ENCODE measurements around the gene TRIM37. TPM values are rescaled to one million over a fixed set of nuclear protein-coding genes. Genes with fewer than 3 reads are reported as not detected.
A peak's percentile ranks its signal among the peaks of the same experiment; 100 is the strongest.
"Not testable (repeated sequence)": the region's sequence is repeated elsewhere in the genome, so short reads cannot be mapped to it uniquely, and the experiment has no call there.

The TRIM37 gene
- total and polyA plus RNA-seq, 4 experiments from 2014 or later, result 9.6 to 25.0 (median 15.7) TPM

DNA sequence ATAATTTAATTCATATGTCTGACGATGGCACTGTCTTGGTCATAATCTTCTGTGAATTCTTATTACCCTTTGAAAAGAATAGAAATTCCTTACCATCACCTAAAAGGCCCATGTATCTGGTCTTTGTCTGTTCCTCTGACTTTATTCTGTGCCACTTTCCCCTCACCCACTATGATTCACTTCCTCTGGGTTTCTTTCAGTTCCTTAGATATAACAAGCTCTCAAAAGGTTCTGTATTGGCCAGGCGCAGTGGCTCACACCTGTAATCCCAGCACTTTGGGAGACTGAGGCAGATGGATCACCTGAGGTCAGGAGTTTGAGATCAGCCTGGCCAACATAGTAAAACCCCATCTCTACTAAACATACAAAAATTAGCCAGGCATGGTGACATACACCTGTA, 152.3 kb downstream of the TRIM37 start:
- intact Hi-C loops (cut with micrococcal nuclease); H3K4me1 Mint-ChIP-seq: not testable (repeated sequence)

DNA sequence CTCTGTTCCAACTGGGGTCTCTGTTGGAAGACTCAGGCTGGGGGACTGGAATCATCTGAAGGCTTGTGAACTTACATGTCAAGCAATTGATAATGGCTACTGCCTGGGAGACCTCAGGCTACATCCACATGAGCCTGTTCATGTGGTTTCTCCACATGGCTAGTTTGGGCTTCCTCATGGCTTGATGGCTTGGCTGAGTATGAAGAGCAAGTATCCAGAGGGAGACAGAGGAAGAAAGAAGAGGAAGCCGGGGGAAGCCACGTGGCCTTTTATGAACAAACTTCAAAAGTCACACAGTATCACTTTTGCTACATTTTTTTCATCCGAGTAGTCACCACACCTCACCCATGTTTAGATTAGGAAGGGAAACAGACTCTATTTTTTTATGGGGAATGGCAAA, 158.9 kb downstream of the TRIM37 start:
- peaks cover 0 to 5% of the 10 kb centered on the region in 2 donors for H3K36me3 Mint-ChIP-seq
- H3K9me3 ChIP-seq (ENCODE audit: control insufficient read depth in 1 of 2, low read length in 2 of 2), result no peaks in the 10 kb centered on the region
- H3K36me3 ChIP-seq (ENCODE audit: insufficient read depth, low read length), result no peaks in the 10 kb centered on the region
- no peaks in the 10 kb centered on the region for H3K4me1 ChIP-seq (ENCODE audit: insufficient read depth, low read length)
- H3K27me3 Mint-ChIP-seq, result peaks cover 4 to 8% of the 10 kb centered on the region in 2 donors
- POLR2A ChIA-PET (ENCODE audit: partially characterized antibody), result no interaction called here
- H3K4me1 Mint-ChIP-seq, result peaks cover 0 to 1% (median 0%) of the 10 kb centered on the region in 4 donors
- no peaks in the 10 kb centered on the region for H3K27me3 ChIP-seq (ENCODE audit: insufficient read depth, low read length)
- intact Hi-C loops (cut with micrococcal nuclease), result no loop called here
- no peak overlapping the region for H3K4me3 ChIP-seq (ENCODE audit: low read length in 2 of 2)
- CTCF ChIA-PET (ENCODE audit: partially characterized antibody), result no interaction called here
- H3K27ac ChIP-seq (ENCODE audit: low read depth, low read length), result no peak overlapping the region
- H3K4me3 Mint-ChIP-seq, result no peak overlapping the region
- H3K9me3 Mint-ChIP-seq, result peaks cover 0 to 44% (median 34%) of the 10 kb centered on the region in 8 donors
- DNase-seq, result no peak
- peak overlapping the region in 1 of 7 donors; percentile 30 for H3K27ac Mint-ChIP-seq

More for the DNA sequence above, 152.3 kb downstream of the TRIM37 start:
- H3K4me1 ChIP-seq (ENCODE audit: insufficient read depth, low read length); H3K27me3 ChIP-seq (ENCODE audit: insufficient read depth, low read length); H3K4me3 ChIP-seq (ENCODE audit: low read length in 2 of 2); H3K9me3 ChIP-seq (ENCODE audit: control insufficient read depth in 1 of 2, low read length in 2 of 2); H3K4me3 Mint-ChIP-seq; DNase-seq; H3K27ac ChIP-seq (ENCODE audit: low read depth, low read length); CTCF ChIA-PET (ENCODE audit: partially characterized antibody); H3K36me3 ChIP-seq (ENCODE audit: insufficient read depth, low read length); H3K36me3 Mint-ChIP-seq; POLR2A ChIA-PET (ENCODE audit: partially characterized antibody): not testable (repeated sequence)
- Mint-ChIP-seq H3K27me3 (peaks cover 7 to 11% of the 10 kb centered on the region in 2 donors), H3K9me3 (peaks cover 0 to 38% (median 28%) of the 10 kb centered on the region in 8 donors), H3K27ac (peak overlapping the region in 1 of 7 donors; percentile 14)

DNA sequence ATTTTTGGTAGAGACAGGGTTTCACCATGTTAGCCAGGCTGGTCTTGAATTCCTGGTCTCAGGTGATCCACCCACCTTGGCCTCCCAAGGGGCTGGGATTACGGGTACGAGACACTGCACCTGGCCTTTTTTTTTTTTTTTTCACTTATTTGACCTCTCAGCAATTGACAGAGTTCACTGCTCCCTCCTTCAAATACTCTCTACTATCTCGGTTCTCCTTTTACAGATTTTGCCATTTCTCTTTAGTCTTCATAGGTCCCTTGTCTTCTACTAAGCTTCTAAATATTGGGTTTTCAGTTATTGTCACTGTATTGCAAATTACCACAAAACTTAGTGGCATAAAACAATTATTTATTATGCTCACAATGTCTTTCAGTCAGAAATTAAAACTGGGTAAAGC, 159.3 kb downstream of the TRIM37 start:
- ChIA-PET CTCF (ENCODE audit: partially characterized antibody) (no interaction called here), POLR2A (ENCODE audit: partially characterized antibody) (no interaction called here)
- Mint-ChIP-seq H3K36me3 (peaks cover 0 to 5% of the 10 kb centered on the region in 2 donors), H3K4me1 (peaks cover 0 to 1% (median 0%) of the 10 kb centered on the region in 4 donors), H3K4me3 (no peak overlapping the region), H3K9me3 (peaks cover 0 to 44% (median 32%) of the 10 kb centered on the region in 8 donors), H3K27me3 (peaks cover 4 to 8% of the 10 kb centered on the region in 2 donors), H3K27ac (peak overlapping the region in 1 of 7 donors; percentile 19)
- no peak overlapping the region for H3K27ac ChIP-seq (ENCODE audit: low read depth, low read length)
- no peak for DNase-seq
- no peaks in the 10 kb centered on the region for H3K9me3 ChIP-seq (ENCODE audit: control insufficient read depth in 1 of 2, low read length in 2 of 2)
- H3K27me3 ChIP-seq (ENCODE audit: insufficient read depth, low read length), result no peaks in the 10 kb centered on the region
- intact Hi-C loops (cut with micrococcal nuclease), result no loop called here
- no peak overlapping the region for H3K4me3 ChIP-seq (ENCODE audit: low read length in 2 of 2)
- no peaks in the 10 kb centered on the region for H3K4me1 ChIP-seq (ENCODE audit: insufficient read depth, low read length)
- no peaks in the 10 kb centered on the region for H3K36me3 ChIP-seq (ENCODE audit: insufficient read depth, low read length)

DNA sequence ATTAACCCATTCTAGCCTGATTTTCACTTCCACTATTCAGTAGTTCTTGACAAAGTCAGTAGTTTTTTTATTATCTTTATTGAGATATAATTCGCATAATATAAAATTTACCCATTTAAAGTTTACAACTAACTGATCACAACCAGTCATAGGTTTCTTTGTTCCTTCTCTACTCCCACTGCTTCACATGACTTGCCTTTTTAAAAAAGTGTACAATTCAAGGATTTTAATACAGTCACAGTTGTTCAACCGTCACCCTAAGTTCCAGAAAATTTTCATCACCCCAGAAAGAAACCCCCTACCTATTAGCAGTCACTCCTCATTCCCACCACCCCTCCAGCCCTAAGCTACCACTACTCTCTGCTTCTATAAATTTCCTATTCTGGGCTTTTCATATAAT, 162.5 kb downstream of the TRIM37 start:
- peaks cover 0 to 16% (median 9%) of the 10 kb centered on the region in 8 donors for H3K9me3 Mint-ChIP-seq

DNA sequence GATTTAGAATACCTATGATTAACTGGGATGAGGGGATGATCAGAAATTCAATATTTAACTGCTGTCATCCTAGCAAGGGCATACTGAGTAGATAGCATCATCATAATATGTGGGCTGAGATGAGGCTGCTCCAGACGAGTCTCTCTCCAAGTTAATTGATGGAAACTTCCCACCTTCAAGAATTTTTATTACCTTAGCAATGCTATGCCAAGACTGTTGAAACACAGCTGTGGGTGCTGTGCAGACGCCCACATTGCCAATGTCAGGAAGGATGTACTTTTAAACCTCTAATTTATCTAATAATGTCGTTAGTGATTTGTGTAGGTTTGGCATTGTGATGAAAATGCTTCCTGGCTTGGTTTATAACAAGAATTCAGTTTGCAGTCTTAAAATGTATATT, 170.4 kb downstream of the TRIM37 start:
- Mint-ChIP-seq H3K36me3 (no peaks in the 10 kb centered on the region), H3K9me3 (no peaks in the 10 kb centered on the region), H3K4me3 (no peak overlapping the region), H3K27me3 (peaks cover 3% of the 10 kb centered on the region in 2 donors), H3K27ac (no peak overlapping the region), H3K4me1 (no peaks in the 10 kb centered on the region)
- POLR2A ChIA-PET (ENCODE audit: partially characterized antibody), result no interaction called here
- CTCF ChIA-PET (ENCODE audit: partially characterized antibody), result no interaction called here
- intact Hi-C loops (cut with micrococcal nuclease), result no loop called here
- Histone ChIP-seq H3K4me1 (ENCODE audit: insufficient read depth, low read length) (no peaks in the 10 kb centered on the region), H3K27me3 (ENCODE audit: insufficient read depth, low read length) (no peaks in the 10 kb centered on the region), H3K4me3 (ENCODE audit: low read length in 2 of 2) (no peak overlapping the region), H3K27ac (ENCODE audit: low read depth, low read length) (no peak overlapping the region), H3K36me3 (ENCODE audit: insufficient read depth, low read length) (no peaks in the 10 kb centered on the region), H3K9me3 (ENCODE audit: control insufficient read depth in 1 of 2, low read length in 2 of 2) (no peaks in the 10 kb centered on the region)
- DNase-seq, result no peak

More for the DNA sequence above, 162.5 kb downstream of the TRIM37 start:
- Histone ChIP-seq H3K9me3 (ENCODE audit: control insufficient read depth in 1 of 2, low read length in 2 of 2) (no peaks in the 10 kb centered on the region), H3K4me3 (ENCODE audit: low read length in 2 of 2) (no peak overlapping the region), H3K36me3 (ENCODE audit: insufficient read depth, low read length) (no peaks in the 10 kb centered on the region), H3K27ac (ENCODE audit: low read depth, low read length) (no peak overlapping the region), H3K27me3 (ENCODE audit: insufficient read depth, low read length) (no peaks in the 10 kb centered on the region), H3K4me1 (ENCODE audit: insufficient read depth, low read length) (no peaks in the 10 kb centered on the region)
- intact Hi-C loops (cut with micrococcal nuclease), result no loop called here
- peaks cover 4 to 9% of the 10 kb centered on the region in 2 donors for H3K27me3 Mint-ChIP-seq
- CTCF ChIA-PET (ENCODE audit: partially characterized antibody), result no interaction called here
- DNase-seq, result no peak
- H3K4me3 Mint-ChIP-seq, result no peak overlapping the region
- peaks cover 0 to 1% (median 0%) of the 10 kb centered on the region in 4 donors for H3K4me1 Mint-ChIP-seq
- POLR2A ChIA-PET (ENCODE audit: partially characterized antibody), result no interaction called here
- peaks cover 0 to under 1% of the 10 kb centered on the region in 2 donors for H3K36me3 Mint-ChIP-seq
- H3K27ac Mint-ChIP-seq, result no peak overlapping the region

DNA sequence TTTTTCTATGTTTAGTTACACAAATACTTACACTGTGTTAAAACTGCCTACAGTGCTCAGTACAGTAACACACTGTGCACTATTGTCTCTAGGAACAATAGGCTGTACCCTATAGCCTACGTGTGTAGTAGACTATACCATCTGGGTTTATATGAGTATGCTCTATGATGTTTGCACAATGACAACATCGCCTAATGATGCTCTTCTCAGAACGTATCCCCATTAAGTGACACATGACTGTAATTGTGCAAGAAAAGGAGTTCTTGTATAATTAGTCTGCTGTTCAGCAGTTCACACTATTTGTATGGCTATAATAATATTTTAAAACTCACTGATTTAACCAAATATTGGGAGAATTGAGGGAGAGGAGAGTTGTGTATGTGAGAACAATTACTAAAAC, 173.7 kb downstream of the TRIM37 start:
- Mint-ChIP-seq H3K27ac (no peak overlapping the region), H3K27me3 (peaks cover 8 to 9% of the 10 kb centered on the region in 2 donors), H3K4me3 (no peak overlapping the region), H3K36me3 (no peaks in the 10 kb centered on the region), H3K4me1 (no peaks in the 10 kb centered on the region), H3K9me3 (no peaks in the 10 kb centered on the region)
- H3K4me1 ChIP-seq (ENCODE audit: insufficient read depth, low read length), result no peaks in the 10 kb centered on the region
- DNase-seq, result no peak
- H3K27me3 ChIP-seq (ENCODE audit: insufficient read depth, low read length), result no peaks in the 10 kb centered on the region
- CTCF ChIA-PET (ENCODE audit: partially characterized antibody), result no interaction called here
- no peak overlapping the region for H3K4me3 ChIP-seq (ENCODE audit: low read length in 2 of 2)
- H3K27ac ChIP-seq (ENCODE audit: low read depth, low read length), result no peak overlapping the region
- POLR2A ChIA-PET (ENCODE audit: partially characterized antibody), result no interaction called here
- intact Hi-C loops (cut with micrococcal nuclease), result no loop called here
- no peaks in the 10 kb centered on the region for H3K36me3 ChIP-seq (ENCODE audit: insufficient read depth, low read length)
- H3K9me3 ChIP-seq (ENCODE audit: control insufficient read depth in 1 of 2, low read length in 2 of 2), result no peaks in the 10 kb centered on the region

Small RNAs within 50 kb of the gene (microRNA-seq; reads per million reads assigned to microRNA genes)
- gene MIR301A (ENCODE audit: borderline microRNAs expressed, borderline number of aligned reads, borderline replicate concordance) (6.5 reads per million, percentile 30 among the genes with 10 or more reads in this experiment), gene MIR454 (ENCODE audit: borderline microRNAs expressed, borderline number of aligned reads, borderline replicate concordance) (974 reads per million, percentile 86 among the genes with 10 or more reads in this experiment)

Other genes with a start within 250 kb of the TRIM37 start
- 10 to 100 TPM; 19.6 to 21.9 TPM for gene SKA2, start 48.3 kb upstream of the TRIM37 start, total RNA-seq
- 10 to 100 TPM; 36.4 to 43.1 TPM for gene SKA2, start 48.3 kb upstream of the TRIM37 start, polyA plus RNA-seq
- 1 to 10 TPM in 1 of 2 experiments, under 1 TPM in 1; 0.93 to 2.1 TPM for gene PRR11, start 48.9 kb upstream of the TRIM37 start, total RNA-seq
- under 1 TPM; 0.37 to 0.61 TPM for gene PRR11, start 48.9 kb upstream of the TRIM37 start, polyA plus RNA-seq
- gene SMG8, start 103.2 kb upstream of the TRIM37 start, total RNA-seq, result 10 to 100 TPM; 18.6 to 19.3 TPM
- 10 to 100 TPM; 15.9 to 16.8 TPM for gene SMG8, start 103.2 kb upstream of the TRIM37 start, polyA plus RNA-seq
- 1 to 10 TPM; 4.5 to 5.3 TPM for gene GDPD1, start 113.6 kb upstream of the TRIM37 start, total RNA-seq
- 1 to 10 TPM in 1 of 2 donors, under 1 TPM in 1; 0.88 to 2.8 TPM for gene GDPD1, start 113.6 kb upstream of the TRIM37 start, polyA plus RNA-seq
- 10 to 100 TPM; 42.2 to 42.4 TPM for gene YPEL2, start 224.8 kb upstream of the TRIM37 start, total RNA-seq
- gene YPEL2, start 224.8 kb upstream of the TRIM37 start, polyA plus RNA-seq, result 10 to 100 TPM in 1 of 2 donors, 1 to 10 TPM in 1; 9.9 to 20.3 TPM